Stimulated activated naive CD4-positive, alpha-beta T cell (primary cell): Measurements from ENCODE around the gene KRTAP1-5.
"Not testable (repeated sequence)": the region's sequence is repeated elsewhere in the genome, so short reads cannot be mapped to it uniquely, and the experiment has no call there.

Source experiments
- DNase-seq, 6 experiments: peaks; one replicate each; lab custom pipeline; 2025; lab: John Stamatoyannopoulos, UW

The KRTAP1-5 gene, protein sequence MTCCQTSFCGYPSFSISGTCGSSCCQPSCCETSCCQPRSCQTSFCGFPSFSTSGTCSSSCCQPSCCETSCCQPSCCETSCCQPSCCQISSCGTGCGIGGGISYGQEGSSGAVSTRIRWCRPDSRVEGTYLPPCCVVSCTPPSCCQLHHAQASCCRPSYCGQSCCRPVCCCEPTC

DNA sequence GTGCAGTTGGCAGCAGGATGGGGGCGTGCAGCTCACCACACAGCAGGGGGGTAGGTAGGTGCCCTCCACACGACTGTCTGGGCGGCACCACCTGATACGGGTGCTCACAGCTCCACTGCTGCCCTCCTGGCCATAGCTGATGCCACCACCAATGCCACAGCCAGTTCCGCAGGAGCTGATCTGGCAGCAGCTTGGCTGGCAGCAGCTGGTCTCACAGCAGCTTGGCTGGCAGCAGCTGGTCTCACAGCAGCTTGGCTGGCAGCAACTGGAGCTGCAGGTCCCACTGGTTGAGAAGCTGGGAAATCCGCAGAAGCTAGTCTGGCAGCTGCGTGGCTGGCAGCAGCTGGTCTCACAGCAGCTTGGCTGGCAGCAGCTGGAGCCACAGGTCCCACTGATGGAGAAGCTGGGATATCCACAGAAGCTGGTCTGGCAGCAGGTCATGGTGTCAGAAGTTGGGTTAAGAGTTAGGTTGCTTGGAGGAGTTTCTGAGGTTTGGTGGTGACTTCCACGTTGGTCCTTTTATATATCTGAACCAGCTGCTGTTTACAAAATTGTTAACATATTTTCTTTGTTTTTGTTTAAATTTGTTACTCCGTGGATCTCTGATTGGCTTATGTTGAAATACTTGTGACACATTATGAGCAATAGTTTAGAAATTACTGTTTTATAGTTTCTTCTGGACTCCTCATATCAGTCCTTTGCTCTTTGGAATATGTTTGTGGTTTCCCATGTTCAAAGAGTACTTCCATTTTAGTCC, at the start of gene KRTAP1-5:
TSS of gene KRTAP1-5 (minus strand) at position 494 of the 757 bp plus-strand sequence. CDS start at position 441, 53 bp downstream.
- DNase-seq, result no peak

DNA sequence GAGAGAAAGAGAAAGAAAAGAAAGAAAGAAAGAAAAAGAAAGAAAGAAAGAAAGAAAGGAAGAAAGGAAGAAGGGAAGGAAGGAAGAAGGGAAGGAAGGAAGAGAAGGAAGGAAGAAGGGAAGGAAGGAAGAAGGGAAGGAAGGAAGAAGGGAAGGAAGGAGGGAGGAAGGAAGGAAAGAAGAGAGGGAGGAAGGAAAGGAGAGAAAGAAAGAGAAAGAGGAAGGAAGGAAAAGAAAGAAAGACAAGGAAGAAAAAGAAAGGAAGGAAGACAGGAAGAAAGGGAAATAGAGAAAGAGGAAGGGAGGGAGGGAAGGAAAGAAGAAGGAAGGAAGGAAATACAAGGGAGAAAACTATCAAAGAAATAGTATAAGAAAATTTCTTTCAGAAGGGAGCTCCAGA, 49.8 kb upstream of the KRTAP1-5 start:
- no peak for DNase-seq

DNA sequence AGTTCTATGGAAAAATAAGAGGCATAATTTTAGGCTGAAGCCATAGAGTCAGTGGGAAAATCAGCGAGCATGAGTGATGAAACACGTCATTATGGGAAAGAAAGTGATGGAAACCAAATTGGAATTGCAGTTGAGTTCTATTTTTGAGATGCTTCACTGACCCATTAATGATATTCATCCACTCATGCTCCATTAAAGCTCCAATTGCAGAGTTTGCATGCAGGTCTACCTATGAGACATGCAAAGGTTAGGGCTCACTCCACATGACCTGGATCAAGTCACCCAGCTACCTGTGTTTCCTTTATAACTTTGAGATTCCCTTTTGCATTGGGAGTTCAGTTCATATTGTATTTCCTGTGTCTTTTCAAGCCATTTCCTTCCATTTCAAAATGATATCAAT, 46.7 kb upstream of the KRTAP1-5 start:
- no peak for DNase-seq

DNA sequence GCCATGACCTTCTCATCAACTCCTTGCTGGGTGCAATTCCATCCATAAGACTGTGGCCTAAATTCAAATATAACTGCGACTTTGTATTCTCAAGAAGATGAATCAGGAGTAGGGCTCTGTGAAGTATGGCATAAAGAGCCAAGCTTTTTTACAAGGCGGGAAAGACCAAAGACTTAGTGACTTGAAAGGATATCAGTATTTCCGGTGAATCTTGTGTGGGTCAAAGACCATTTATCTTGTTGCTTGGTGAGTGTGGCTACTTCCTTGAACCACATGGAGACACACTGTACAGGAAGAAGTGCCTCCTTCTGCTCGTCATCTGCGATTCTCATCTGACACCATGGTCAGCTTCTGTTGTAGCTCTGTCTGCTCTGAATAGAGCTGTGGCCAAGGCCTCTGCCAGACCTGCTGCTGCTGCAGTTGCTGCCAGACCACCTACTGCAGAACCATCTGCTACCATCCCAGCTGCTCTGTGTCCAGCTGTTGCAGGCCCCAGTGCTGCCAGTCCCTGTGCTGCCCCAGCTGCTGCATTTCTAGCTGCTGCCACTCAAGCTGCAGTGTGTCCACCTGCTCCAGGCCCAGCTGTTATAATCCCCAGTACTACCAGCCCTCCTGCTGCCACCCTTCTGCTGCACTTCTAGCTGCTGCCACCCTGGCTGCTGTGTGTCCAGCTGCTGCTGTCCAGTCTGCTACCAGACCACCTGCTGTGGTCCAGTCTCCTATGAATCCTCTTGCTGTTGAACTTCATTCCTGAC, 44.8 kb upstream of the KRTAP1-5 start:
- DNase-seq, result no peak

DNA sequence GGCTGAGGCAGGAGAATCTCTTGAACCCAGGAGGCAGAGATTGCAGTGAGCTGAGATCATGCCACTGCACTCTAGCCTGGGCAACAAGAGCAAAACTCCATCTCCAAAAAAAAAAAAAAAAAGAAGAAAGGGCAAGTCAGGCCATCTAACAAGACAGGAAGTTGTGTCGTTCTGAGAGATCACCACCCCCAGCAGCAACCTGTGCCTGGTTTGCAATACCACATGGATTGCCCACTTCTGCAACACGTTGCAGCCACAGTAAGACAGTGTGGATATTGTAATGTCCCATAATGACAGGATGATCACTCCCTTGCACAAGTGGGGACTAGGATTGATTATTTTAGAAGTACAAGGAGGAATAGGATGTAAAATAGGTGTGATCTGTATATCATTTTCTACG, 42.0 kb upstream of the KRTAP1-5 start:
- no peak for DNase-seq

DNA sequence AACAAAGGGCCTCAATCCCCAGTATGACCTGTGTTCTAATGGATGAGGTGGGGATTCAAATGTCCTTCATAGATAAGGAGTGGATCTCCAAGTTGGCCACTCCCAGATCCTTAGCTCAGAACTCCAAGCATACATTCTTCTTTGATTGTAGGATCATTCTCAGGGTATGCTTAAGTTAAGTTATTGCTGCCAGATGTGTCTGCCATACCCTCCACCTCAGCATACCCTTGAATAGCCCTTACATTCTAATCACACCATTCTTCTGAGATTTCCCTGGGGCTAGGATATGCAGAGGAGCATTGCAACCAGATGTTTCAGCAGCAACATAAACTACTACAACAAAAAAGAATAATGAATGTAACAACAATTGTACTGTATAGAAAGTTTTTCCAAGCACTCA, 40.3 kb upstream of the KRTAP1-5 start:
- DNase-seq, result no peak

DNA sequence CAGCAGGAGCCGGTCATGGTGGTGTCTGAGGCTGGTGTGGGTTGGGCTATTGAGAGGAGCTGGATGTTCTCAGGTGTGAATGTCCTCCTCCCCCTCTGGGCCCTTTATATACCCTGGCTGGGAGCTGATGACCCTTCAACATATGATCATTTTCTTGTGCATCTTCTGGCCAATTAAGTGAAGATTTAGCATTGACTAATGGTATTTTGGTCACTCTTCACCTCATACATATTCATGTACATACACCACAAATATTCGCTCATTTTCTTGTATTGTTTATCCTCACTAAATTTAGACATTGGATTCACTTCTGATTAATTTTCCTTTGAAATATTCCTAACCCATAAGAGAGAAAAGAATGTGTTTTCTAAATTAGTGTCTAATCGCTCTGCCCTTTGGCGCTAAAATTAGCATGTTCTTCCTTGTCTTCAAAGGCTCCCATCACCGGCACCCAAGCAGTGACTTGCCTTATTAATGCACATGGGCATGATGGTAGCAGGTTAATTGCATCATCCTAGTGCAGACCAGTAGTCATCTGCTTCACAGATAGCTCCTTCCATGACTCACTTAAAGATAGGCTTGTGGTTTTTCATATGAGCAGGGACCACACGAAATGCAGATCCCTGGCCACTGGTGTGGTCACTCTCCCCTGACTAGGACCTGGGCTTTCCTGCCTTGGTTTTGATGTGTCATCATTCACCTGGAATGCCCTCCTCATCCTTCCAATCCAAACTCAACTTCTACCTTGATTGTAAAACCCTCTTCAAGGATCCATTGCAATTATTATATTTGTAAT, 39.0 kb upstream of the KRTAP1-5 start, which contains the start of gene KRTAP2-4:
TSS of gene KRTAP2-4 (minus strand) at position 51 of the 796 bp plus-strand sequence. CDS start at position 17, 34 bp downstream.
- no peak for DNase-seq

DNA sequence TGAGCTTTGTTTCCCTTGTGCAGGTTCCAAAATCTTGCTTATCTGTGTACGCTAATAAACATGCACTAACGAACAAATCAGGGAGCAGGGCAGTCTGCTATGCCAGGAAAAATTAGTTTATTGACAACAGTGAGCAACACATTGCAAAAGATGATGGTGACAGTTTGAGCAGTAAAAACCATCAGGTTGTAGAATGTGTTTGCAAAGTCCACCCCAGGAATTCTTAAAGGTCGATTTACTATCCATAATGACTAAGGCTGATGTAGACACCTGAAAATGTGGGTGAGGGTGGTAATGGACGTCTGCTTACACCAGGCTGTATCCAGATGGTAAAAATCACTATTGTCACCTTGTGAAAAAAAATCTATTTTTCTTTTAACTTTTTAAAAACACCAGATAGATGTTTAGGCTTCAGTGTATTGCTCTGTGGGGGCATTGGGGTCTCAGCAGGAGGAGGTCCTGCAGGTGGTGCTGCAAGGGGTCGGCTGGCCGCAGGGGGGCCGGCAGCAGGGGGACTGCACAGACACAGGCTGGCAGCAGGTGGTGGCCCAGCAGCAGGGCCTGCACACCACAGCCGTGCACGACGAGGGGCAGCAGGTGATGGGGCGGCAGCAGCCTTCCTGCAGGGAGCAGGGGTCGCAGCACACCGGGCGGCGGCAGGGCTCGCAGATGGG, 38.1 kb upstream of the KRTAP1-5 start:
- not testable (repeated sequence) for DNase-seq

DNA sequence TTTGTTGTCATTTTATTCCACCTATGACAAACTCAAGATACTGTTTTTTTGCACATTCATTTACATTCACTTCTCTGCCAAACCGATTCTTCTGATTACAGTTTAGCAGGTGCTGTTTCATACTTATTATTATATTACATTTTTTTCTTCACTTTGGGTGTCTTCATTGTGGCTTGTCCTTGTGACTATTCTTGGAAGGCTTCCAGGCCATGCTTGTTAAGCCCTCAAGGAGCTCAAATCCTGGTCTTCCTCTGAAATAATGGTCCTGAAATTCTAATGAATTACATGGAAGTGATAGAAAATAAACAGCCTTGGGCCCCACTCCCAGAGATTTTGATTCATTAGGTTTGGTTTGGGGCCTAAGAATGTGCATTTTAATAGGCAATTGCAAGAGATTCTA, 37.3 kb upstream of the KRTAP1-5 start:
- no peak for DNase-seq

DNA sequence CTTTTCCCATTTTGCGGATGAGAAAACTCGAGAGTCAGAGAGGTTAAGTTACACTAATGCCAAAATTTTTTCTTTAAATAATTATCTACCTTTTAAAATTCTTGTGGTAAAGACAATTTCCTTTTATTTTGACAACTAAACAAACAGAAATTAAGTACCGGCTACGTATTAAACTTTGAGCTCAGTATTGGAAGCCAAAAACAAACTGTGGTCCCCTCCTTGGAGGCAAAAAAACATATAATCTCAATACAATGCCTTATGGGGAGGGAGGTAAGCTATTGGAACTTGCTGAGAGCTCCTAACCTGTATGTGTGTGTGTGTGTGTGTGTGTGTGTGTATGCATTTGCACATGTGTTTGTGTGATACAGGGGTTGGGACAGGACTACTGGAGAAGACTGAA, 36.4 kb upstream of the KRTAP1-5 start:
- no peak for DNase-seq

DNA sequence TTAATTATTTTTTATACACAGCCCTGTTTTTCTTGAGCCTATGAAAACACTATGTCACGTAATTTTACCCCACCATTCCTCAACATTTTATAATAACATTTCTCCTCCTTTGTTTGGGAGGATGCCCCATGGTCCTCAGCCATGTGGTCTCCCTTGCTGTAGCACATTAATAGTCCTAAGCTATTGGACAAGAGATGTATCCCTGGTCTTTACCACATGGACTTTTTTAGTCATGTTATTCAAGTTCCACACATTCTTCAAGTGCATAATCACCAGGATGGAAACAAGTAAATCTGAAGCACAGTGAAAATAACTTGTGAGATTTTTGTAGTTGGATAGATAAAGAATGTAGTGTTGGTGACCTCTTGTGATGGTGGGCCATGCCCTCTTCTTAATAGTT, 35.0 kb upstream of the KRTAP1-5 start:
- no peak for DNase-seq

DNA sequence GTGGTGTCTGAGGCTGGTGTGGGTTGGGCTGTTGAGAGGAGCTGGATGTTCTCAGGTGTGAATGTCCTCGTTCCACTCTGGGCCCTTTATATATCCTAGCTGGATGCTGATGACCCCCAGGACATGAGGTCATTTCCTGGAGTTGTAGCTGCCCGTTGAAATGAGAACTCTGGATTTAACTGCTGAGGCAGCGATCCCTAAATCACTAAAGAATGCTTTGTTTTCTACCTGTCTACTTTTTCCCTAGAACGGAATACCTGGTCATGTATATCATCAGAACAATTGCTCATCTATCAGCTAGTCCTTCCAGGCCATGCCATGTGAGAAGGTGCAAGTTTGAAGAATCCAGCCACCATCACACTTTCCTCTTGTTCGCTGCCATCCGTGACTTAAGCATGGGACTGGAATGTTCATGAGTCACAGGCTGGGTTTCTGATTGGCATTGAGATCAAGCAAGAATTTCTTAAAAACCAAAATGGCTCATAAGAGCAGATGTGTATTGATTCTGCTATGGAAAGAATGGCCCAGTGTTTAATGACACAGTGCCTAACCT, 33.1 kb upstream of the KRTAP1-5 start, which contains the start of gene KRTAP2-3:
TSS of gene KRTAP2-3 (minus strand) at position 63 of the 553 bp plus-strand sequence. CDS start 64 bp downstream, outside the sequence.
- DNase-seq, result no peak

DNA sequence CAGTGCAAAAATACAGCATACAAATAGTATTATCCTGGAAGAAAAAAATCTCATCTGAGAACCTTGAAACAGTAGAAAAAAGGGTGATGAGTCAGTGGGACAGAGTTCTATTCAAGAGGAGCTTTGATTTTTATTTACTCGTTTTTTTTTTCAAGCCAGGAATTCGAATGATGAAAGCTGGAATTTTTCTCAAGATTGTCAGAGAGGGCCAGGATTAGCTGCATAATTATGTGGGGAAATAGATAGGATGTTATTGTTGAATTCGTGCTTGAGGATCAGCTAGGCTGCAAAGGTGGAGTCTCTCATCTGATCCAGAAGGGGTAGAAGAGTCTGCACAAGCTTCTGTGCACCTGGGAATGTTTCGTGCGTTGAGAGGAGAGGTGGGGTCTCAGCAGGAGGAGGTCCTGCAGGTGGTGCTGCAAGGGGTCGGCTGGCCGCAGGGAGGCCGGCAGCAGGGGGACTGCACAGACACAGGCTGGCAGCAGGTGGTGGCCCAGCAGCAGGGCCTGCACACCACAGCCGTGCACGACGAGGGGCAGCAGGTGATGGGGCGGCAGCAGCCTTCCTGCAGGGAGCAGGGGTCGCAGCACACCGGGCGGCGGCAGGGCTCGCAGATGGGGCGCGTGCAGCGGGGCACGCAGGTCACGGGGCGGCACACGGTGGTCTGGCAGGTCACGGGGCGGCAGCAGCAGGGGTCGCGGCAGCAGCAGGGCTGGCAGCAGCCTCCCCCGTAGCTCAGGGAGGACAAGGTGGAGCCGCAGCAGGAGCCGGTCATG, 32.5 kb upstream of the KRTAP1-5 start:
- not testable (repeated sequence) for DNase-seq

DNA sequence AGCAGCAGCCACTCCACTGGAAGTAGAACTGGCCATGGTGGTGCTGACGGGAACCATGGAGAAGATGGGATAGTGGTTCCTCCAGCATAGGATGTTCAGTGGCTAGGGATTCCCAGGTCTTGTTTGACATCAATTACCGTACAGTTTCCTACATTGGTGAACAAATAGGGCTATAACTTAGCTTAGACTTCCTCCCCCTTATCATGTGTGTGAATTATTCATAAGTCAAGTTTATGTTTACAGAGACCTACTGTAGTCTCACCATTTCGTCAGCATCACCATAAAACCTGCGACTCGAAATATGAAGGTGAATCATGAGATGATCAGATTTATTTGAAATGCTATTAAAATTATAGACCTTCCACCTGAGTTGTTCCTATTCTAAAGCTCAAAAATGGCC, 31.7 kb upstream of the KRTAP1-5 start:
- no peak for DNase-seq

DNA sequence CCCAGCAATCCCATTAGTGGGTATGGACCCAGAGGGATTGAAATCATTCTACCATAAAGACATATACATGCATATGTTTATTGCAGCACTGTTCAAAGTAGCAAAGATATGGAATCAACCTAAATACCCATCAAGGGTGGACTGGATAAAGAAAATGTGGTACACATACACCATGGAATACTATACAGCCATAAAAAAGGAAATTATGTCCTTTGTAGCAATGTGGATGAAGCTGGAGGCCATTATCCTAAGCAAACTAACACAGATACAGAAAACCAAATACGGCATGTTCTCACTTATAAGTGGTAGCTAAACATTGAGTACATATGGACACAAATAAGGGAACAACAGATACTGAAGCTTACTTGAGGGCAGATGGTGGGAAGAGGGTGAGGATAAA, 30.5 kb upstream of the KRTAP1-5 start:
- no peak for DNase-seq

DNA sequence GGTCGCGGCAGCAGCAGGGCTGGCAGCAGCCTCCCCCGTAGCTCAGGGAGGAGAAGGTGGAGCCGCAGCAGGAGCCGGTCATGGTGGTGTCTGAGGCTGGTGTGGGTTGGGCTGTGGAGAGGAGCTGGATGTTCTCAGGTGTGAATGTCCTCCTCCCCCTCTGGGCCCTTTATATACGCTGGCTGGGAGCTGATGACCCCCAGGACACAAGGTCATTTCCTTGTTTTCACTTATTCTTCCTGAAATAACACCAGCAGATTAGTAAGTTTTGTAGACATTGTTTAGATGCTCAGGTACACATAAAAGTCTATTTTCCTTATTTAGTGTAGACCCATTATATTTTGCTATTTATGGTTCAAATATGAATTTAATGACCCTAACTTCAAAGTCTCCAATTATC, 28.1 kb upstream of the KRTAP1-5 start, which contains the start of gene KRTAP2-2:
TSS of gene KRTAP2-2 (minus strand) at position 101 of the 400 bp plus-strand sequence. CDS start at position 82, 19 bp downstream.
- DNase-seq, result not testable (repeated sequence)

DNA sequence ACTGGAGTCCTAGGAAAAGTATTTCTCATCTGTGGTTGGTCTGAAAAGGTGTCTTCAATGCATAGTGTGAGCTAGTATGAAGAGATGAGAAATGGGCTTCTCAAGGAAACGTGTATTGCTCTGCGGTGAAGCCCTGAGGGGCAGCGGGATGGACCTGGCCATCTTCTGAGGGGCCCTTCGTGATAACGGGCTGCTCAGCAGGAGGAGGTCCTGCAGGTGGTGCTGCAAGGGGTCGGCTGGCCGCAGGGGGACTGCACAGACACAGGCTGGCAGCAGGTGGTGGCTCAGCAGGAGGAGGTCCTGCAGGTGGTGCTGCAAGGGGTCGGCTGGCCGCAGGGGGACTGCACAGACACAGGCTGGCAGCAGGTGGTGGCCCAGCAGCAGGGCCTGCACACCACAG, 27.5 kb upstream of the KRTAP1-5 start:
- not testable (repeated sequence) for DNase-seq

DNA sequence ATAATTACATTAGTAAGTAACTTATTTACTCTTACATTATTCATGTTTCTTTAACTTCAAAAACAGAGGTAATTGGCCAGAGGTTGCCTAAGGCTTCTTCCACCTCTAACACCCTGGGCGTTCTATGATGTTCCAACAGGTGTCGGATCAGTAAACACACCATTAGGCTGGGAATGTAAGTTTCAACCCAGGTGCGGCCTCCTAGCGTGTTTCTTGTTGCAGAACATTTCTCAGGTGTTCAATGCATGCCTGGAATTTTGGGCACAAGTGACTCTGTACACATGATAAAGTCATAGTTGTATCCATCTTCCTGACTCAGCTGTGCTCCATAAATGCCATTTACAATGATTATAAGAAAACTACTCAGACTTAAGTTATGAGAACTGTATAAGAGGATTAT, 27.0 kb upstream of the KRTAP1-5 start:
- no peak for DNase-seq

DNA sequence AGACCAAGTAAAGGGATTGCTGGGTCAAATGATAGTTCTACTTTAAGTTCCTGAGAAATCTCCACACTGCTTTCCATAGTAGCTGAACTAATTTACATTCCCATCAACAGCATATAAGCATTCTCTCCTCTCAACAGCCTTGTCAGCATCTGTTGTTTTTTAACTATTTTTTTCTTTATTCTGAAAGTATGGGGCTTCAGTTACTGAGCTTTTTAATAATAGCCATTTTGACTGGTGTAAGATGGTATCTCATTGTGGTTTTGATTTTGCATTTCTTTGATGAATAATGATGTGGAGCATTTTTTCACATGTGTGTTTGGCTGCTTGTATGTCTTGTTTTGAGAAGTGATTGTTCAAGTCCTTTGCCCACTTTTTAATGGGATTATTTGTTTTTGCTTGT, 25.6 kb upstream of the KRTAP1-5 start:
- no peak for DNase-seq

DNA sequence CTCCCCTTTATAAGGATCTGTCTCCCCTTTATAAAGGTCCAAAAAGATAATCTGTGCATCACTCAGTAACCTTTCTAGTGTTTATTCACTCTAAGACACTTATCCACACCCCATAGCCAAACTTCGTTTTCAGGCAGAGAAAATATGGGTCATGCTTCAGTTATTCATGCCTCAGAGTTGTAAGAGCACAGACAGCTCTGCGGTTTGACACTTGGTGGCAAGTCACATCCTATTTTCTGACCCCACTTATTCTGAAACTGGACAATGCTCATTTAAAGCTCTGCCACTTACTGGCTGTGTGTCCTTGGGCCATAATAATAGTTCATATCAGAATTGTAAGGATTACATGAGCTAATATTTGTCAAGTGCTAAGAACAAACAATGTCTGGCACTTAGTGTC, 22.1 kb upstream of the KRTAP1-5 start:
- no peak for DNase-seq
